C1 segment of cervical spinal cord (tissue), 14 donors: ENCODE results near the gene TAGLN.
"Not testable (repeated sequence)": the region's sequence is repeated elsewhere in the genome, so short reads cannot be mapped to it uniquely, and the experiment has no call there.

Experiments used
- DNase-seq, 14 donors: peaks; one replicate each; lab custom pipeline; 2025; lab: John Stamatoyannopoulos, UW

Gene TAGLN

DNA sequence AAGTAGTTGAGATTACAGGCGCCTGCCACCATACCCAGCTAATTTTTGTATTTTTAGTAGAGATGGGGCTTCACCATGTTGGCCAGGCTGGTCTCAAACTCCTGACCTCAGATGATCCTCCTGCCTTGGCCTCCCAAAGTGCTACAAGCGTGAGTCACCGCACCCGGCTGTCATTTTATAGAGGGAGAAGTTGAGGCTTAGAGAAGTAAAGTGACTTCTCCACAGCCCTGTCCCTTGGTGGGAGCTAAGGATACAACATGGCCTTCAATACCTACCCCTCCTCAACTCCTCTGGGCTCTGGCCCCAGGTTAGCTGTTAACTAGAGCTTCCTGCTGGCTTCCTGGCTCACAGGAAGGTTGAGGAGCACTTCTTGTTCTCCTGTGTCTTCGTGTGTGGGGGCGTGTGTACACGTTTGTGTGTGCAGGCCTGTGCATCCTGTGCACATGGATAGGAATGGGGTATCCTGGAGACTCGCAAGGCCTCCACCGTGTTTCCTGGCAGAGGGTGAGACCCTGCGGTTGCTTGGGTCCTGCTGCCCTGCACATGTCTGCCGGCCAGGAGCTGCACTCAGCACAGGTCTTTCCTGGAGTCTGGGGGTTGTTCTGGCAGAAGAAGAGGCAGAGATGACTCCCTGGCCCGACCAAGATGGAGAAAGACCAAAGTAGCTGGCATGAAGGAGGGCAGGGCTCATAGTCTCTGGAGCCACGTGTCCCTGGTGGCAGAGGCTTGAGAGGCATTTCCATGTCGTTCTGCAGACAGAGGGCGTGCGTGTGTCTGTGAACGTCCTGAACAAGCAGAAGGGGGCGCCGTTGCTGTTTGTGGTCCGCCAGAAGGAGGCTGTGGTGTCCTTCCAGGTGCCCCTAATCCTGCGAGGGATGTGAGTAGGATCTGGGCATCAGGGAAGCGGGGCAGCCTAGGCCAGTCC is 18.2 kb upstream of the TAGLN start:
- peak in 10 of 14 donors; percentile 20 to 73 (median 50) for DNase-seq

DNA sequence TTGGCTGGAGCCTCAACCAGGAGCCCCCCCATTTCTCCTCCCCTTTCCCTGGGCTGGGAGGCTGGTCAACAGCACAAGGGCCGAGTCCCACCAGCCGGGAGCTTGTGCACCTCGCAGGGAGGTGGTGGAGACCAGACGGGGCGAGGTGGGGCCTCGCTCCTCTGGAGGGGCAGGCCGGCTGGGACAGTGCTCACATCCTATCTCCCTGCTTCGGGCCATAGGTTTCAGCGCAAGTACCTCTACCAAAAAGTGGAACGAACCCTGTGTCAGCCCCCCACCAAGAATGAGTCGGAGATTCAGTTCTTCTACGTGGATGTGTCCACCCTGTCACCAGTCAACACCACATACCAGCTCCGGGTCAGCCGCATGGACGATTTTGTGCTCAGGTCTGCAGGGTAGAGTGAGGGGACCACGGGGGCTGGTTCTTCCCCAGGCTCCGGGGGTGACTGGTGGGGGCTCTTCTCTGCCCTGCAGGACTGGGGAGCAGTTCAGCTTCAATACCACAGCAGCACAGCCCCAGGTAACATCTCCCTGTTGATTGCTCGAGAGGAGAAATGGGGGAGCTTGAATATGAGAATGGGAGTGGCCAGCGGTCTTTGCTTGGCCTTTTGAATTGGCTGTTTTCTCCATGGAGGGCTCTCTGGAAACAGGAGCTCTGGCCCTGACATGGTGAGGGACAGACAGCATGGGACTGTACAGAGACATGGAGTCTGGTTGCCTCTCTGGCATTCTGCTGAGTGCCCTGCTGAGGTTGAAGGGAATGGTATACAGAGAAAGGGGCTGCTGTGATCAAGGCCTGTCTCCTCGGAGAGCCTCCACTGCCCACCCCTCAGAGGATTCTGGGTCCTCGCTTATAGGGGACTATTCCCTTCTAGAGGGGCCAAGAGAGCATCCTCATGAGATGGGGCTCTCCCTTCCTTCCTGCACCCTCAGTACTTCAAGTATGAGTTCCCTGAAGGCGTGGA is 17.3 kb upstream of the TAGLN start:
- no peak for DNase-seq

DNA sequence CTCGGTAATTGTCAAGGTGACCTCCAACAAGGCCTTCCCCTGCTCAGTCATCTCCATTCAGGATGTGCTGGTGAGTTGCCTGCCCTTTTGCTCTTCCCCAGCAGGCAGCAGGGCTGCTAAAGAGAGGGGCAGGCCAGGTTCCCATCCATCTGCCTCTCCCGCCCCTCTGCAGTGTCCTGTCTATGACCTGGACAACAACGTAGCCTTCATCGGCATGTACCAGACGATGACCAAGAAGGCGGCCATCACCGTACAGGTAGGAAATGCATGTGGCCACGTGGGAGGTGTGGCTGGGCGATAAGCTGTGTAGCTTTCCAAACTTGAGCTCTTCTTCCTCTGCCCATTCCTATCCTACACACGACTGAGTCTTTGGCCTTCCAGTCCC is 16.6 kb upstream of the TAGLN start:
- no peak for DNase-seq

DNA sequence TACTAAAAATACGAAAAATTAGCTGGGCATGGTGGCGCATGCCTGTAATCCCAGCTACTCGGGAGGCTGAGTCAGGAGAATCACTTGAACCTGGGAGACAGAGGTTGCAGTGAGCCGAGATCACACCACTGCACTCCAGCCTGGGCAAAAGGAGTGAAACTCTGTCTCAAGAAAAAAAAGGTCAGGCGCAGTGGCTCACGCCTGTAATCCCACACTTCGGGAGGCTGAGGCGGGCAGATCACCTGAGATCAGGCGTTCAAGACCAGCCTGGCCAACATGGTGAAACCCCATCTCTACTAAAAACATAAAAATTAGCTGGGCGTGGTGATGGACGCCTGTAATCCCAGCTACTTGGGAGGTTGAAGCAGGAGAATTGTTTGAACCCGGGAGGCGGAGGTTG is 16.0 kb upstream of the TAGLN start:
- DNase-seq, result not testable (repeated sequence)

DNA sequence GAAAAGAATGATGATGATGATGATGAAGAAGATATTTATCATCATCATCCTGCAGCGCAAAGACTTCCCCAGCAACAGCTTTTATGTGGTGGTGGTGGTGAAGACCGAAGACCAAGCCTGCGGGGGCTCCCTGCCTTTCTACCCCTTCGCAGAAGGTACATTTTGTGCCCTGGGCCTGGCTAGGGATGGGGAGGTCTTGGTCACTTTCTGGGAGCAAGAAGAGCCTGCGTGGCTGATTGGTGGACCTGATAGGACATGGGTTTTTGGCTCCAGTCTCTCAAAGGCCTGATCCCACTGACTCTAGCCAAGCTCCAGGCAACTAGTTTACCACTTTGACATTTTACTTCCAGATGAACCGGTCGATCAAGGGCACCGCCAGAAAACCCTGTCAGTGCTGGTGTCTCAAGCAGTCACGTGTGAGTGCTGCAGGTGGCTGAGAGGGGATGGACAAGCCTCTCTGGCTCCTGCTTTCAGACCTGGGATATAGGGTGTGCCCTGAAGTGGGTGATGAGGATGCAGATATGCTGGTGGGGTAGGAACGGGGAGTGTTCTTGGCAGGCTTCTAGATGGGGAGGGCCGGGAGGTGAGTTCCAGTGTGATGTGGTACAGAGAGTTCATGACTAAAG is 15.3 kb upstream of the TAGLN start:
- DNase-seq, result no peak

DNA sequence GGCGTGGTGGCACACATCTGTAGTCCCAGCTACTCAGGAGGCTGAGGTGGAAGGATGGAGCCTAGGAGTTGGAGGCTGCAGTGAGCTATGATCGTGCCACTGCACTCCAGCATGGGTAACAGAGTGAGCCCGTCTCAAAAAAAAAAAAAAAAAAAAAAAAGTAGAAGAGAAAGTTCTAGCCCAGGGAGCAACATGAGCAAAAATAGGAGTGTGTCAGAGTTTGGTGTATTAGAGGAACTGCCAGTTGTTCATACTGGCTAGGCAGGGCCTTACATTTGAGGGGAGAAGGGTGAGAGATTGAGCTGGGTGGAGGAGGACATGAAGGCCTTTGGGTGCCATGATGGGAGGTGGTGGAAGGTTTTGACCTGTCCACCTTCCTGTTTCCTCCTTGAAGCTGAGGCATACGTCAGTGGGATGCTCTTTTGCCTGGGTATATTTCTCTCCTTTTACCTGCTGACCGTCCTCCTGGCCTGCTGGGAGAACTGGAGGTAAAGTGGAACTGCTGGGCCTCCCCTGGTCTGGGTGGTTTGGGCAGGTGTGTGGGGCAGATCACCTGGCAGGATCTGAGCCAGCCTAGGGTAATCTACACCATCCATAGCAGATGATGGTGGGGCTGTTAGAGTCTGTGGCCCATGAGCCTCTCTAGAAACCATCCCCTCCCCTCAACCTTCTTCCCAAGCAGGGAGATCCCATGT is 13.3 kb upstream of the TAGLN start:
- DNase-seq, result no peak

DNA sequence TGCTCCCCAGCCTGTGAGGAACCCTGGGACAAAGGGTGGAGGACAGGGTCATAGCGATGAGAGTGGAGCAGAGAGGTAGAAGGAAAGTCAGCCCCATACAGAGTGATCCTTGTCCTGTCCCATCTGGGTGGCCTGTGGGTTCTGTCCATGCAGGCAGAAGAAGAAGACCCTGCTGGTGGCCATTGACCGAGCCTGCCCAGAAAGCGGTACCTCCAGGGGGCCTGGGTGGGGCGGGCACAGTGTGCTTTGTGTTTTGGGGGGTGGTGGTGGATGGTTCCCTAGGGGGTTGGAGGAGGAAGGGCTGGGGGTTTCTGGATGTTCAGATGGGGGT is 12.8 kb upstream of the TAGLN start:
- no peak for DNase-seq

DNA sequence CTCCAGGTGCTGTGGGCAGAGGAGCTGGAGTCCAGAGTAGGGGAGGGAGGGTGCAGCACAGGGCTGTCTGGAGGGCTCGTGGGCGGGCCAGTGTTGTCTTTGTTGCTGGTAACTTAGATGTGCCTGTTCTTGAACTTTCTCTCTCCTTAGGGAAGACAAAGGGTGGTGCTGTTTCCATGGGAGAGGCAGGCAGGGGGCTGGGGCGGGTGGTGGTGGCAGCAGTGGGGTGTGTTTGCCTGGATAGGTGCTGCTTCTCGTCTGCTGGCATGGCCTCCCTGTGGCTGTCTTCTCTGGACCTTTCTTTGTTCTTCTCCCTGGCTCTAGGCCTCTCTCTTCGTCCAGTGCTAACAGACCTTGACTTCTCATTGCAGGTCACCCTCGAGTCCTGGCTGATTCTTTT is 12.2 kb upstream of the TAGLN start:
- no peak for DNase-seq

DNA sequence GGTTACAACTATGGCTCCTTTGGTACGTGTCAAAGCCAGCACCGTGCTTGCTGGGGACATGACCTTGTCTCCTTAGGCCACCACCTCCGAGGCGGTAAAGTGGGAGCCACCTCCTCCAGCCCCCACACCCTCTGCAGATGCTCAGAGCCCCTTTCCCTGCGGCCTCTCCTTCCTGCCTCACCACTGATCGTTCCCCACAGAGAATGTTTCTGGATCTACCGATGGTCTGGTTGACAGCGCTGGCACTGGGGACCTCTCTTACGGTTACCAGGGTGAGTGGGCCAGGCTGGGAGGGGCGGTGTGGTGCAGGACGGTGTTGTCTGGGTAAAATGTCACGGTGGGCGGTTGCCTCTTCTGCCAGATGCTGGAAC is 11.8 kb upstream of the TAGLN start:
- DNase-seq, result no peak

DNA sequence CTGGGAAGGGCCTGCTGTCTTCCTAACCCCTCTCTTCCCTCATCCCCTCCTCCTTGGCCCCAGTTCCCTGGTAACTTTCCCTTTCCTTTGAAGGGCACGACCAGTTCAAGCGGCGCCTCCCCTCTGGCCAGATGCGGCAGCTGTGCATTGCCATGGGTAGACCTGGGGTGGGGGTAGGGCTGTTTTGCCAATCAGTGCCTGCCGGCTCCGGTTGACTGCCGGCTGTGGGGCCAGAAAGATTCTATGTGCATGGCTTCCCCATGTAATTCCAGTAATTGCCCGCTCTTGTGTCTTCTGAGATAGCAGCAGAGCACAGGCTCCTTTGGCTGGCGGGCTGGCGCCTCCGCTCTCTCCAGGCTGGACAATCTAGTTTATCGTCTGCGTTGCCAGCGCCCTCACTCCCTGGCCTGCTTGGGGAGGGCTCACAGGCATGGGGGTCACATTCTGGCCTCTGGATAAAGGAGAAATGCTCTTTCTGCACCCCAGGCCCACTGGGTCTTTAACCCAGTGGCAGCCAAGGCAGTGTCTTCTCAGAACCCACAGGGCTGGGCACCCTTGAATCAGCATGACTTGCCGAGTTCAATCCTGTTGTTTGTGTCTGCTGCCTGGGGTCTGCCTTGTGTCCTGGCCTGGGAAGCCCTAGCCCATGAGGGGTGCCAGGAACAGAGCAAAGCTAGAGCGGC is 11.2 kb upstream of the TAGLN start:
- DNase-seq, result no peak

DNA sequence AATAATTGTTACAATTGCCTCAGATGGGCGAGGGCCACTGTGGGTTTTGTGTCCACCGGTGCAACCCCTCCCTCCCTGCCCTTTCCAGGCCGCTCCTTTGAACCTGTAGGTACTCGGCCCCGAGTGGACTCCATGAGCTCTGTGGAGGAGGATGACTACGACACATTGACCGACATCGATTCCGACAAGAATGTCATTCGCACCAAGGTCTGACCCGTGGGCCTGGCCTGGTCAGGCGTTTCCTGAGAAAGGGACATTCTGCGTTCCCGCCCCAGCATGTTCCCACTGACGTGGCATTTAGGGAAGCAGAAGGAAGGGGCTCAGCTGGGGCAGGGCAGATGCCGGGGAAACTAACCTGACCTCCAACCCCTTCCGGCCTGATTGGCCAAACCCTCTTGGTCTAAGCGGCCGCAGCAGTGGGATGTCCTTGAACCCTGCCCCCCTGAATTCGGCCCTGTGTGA is 10.5 kb upstream of the TAGLN start:
- no peak for DNase-seq

DNA sequence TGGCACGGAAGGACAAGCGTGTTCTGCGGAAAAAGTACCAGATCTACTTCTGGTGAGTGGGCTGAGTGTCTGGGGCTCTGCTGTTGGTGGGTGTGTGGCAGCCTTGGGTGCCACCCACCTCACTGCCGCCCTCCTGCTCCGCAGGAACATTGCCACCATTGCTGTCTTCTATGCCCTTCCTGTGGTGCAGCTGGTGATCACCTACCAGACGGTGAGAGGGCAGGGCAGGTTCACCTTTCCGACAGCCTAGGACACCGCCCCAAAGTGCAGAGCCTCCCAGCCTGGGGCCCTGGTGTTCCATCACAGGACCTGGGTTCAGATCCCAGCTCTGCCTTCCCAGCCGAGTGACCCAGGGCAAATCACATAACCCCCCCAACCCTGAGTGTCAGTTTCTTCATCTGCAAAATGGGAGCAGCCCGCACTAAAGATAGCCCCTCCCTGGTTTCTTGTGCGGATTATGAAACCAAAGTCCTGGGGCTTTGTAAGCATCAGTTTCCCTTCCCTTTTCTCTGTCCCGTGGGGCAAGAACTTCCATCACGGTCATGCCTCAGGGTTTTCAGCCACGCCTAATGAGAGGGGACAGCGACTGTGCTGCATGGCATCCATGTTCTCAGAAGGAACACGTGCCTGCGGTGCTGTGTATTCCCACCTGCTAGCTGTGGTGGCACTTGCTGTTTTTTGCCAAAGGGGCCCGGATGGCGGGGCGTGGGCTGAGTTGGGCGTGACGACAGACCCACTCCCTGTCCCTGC is 9.8 kb upstream of the TAGLN start:
- no peak for DNase-seq

DNA sequence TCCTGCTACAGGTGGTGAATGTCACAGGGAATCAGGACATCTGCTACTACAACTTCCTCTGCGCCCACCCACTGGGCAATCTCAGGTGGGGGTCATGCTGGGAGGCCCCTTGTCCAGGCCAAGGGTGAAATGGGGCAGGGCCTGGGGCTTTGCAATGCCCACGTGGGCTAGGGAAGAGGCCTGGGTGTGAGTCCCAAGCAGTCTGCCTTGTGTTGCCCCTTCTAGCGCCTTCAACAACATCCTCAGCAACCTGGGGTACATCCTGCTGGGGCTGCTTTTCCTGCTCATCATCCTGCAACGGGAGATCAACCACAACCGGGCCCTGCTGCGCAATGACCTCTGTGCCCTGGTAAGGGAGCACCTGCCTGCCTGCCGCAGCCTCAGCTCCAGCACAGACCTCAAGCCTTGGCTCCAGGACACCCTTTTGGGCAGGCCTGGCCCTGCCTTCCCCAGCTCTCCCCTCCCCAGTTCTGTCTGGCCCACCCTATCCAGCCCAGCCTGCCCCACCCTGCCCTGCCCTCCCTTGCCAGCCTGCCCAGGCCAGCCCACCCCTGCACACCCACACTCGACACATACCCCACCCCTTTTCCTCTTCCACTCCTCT is 9.1 kb upstream of the TAGLN start:
- no peak for DNase-seq

DNA sequence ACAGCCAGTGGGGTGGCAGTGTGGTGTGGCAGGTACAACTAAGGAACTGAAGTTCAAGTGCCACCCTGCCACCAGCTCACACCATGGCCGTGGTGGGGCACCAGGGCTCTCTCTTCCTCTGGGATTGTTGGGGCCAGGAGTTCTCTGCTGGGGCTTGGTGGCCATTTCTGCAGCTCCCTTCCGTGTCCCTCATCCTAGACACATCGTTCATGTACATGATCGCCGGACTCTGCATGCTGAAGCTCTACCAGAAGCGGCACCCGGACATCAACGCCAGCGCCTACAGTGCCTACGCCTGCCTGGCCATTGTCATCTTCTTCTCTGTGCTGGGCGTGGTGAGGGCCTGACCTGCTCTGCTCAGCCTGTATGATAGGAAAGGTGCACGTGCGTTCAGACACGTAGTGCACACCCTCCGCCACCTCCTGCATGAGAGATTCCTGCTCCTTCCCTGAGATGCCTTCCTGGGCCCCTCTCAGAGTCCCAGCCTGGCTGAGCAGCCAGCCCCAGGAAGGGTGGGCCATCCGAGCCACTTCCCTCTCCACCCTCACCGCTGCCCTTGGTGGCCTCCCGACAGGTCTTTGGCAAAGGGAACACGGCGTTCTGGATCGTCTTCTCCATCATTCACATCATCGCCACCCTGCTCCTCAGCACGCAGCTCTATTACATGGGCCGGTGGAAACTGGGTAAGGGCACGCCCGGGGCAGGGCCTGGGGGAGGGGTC is 7.3 kb upstream of the TAGLN start:
- no peak for DNase-seq

DNA sequence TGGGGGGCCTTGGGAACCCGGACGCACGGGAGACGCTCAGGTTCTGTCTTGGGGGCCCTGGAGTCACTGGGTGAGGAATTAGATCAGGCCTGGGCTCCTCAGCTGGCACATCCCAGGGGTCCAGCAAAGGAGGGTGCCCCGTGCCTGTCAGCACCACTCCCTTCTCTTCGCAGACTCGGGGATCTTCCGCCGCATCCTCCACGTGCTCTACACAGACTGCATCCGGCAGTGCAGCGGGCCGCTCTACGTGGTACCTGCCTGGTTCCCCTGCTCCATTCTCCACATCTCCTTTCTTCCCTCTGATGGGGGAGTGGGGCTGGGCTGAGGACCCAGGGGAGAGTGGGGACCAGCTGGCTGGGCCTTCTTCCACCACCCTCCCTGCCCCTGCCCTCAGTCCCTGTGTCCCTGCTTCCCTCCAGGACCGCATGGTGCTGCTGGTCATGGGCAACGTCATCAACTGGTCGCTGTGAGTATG is 6.7 kb upstream of the TAGLN start:
- DNase-seq, result no peak

DNA sequence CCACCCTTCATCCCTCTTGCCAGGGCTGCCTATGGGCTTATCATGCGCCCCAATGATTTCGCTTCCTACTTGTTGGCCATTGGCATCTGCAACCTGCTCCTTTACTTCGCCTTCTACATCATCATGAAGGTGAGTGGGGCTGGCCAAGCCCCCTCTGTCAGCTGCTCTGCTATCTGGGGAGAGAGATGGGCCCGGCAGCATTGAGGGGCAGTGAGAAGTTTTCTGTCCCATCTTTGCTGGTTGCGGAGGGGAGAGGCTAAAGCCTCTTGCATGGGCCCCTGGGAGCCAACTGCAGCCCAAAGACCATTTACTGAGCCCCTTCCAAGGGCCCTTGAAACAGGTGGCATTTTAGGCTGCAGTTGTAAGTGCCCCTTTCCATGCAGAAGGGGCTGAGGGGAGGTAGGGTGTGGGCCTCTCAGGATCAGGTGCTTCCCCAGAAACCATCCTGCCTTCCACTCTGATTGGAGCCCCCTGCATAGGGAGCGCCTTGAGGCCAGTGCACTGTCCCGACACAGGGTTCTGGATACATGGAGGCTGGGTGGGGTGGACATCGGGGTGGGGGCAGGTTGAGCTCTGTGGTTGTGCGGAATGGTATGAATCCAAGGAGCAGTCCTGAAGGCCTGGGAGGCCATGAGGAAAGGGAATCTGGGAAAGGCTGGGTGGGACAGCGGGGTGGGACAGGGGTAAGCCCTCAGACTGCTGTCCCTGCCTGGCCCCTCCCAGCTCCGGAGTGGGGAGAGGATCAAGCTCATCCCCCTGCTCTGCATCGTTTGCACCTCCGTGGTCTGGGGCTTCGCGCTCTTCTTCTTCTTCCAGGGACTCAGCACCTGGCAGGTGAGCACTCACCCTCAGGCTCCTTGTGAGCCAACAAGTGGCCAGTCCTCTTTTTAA is 5.8 kb upstream of the TAGLN start:
- DNase-seq, result no peak

DNA sequence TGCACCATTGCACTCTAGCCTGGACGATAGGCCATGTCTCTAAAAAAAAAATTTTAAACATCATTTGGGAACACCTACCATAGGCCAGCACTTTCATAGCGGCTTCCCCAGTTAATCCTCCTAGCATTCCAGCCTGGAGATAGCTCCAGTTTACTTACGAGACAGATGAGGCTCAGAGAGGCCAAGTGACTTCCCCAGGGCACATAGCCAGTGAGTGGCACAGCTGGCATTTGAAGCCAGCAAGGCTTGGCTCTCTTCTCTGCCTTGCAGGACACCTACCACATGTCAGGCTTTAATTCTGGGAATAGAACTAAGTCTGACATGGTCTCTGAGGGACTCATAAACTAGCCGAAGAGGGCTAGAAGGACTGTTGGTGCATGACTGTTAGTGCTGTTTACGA is 4.9 kb upstream of the TAGLN start:
- DNase-seq, result no peak

DNA sequence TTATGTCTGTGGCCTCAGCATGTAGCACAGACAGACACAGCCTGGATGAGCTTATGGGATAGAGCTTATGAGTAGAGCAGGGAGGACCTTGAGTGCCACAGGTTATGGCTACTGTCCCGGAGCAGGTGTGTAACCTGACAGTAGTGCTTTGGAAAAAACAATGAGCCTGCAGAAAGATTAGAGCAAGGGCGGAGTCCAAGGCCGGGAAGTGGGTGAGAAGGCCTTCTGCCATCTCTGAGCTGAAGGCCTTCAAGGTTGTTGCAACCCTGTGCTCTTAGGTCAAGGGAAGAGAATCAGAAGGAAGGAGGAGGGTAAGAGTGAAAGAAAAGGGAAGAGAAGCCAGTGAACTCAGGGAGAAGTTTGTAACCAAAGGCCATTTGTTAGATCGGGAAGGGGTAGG is 3.9 kb upstream of the TAGLN start:
- DNase-seq, result no peak
